ENCODE results near the gene DIP2C.
"Not testable (repeated sequence)": the region's sequence is repeated elsewhere in the genome, so short reads cannot be mapped to it uniquely, and the experiment has no call there.

The DIP2C gene

GRCh38 chr10:451021-451471, 238.4 kb downstream of the DIP2C start:
- no peak for DNase-seq (ENCODE audit: low spot score)

- no peak for DNase-seq (ENCODE audit: low spot score)
Measured at GRCh38 chr10:450463-450862, 239.0 kb downstream of the DIP2C start.

- DNase-seq (ENCODE audit: low spot score) = not testable (repeated sequence)
Measured at GRCh38 chr10:449331-449730, 240.1 kb downstream of the DIP2C start.

- no peak for DNase-seq (ENCODE audit: low spot score)
Measured at GRCh38 chr10:443459-443858, 246.0 kb downstream of the DIP2C start.

GRCh38 chr10:442209-442608, 247.3 kb downstream of the DIP2C start:
- no peak for DNase-seq (ENCODE audit: low spot score)

- no peak for DNase-seq (ENCODE audit: low spot score)
Measured at GRCh38 chr10:441659-442058, 247.8 kb downstream of the DIP2C start.

GRCh38 chr10:440127-440526, 249.3 kb downstream of the DIP2C start:
- no peak for DNase-seq (ENCODE audit: low spot score)

- no peak for DNase-seq (ENCODE audit: low spot score)
Measured at GRCh38 chr10:437698-438490, 251.6 kb downstream of the DIP2C start.

- DNase-seq (ENCODE audit: low spot score) = no peak
Measured at GRCh38 chr10:436911-437665, 252.4 kb downstream of the DIP2C start.

- DNase-seq (ENCODE audit: low spot score) = no peak
Measured at GRCh38 chr10:436013-436697, 253.3 kb downstream of the DIP2C start.

- no peak for DNase-seq (ENCODE audit: low spot score)
Measured at GRCh38 chr10:435397-435796, 254.1 kb downstream of the DIP2C start.

- DNase-seq (ENCODE audit: low spot score) = no peak
Measured at GRCh38 chr10:429696-430095, 259.8 kb downstream of the DIP2C start.

GRCh38 chr10:427761-428519, 261.5 kb downstream of the DIP2C start:
- DNase-seq (ENCODE audit: low spot score) = no peak

- DNase-seq (ENCODE audit: low spot score) = not testable (repeated sequence)
Measured at GRCh38 chr10:425365-425764, 264.1 kb downstream of the DIP2C start.

GRCh38 chr10:424724-425123, 264.7 kb downstream of the DIP2C start:
- not testable (repeated sequence) for DNase-seq (ENCODE audit: low spot score)

GRCh38 chr10:423178-423577, 266.3 kb downstream of the DIP2C start:
- DNase-seq (ENCODE audit: low spot score) = no peak

- DNase-seq (ENCODE audit: low spot score) = no peak
Measured at GRCh38 chr10:422675-423074, 266.8 kb downstream of the DIP2C start.

GRCh38 chr10:422241-422640, 267.2 kb downstream of the DIP2C start:
- DNase-seq (ENCODE audit: low spot score) = no peak

GRCh38 chr10:421170-421569, 268.3 kb downstream of the DIP2C start:
- DNase-seq (ENCODE audit: low spot score) = no peak

GRCh38 chr10:420154-421121, 269.0 kb downstream of the DIP2C start:
- no peak for DNase-seq (ENCODE audit: low spot score)

GRCh38 chr10:418894-419293, 270.6 kb downstream of the DIP2C start:
- no peak for DNase-seq (ENCODE audit: low spot score)
